K562 (cell line): ENCODE data around the gene PPIL4. TPM values are rescaled to one million over a fixed set of nuclear protein-coding genes. Genes with fewer than 3 reads are reported as not detected.

ENCODE experiments used
- ARID2 ChIP-seq: fragments of 450-650 bp; IDR thresholded peaks from 2 replicates; pipeline ENCODE4 v1.6.1; 2017; ENCODE audit warnings: antibody characterized with exemption, mild to moderate bottlenecking
- BHLHE40 ChIP-seq: IDR thresholded peaks from 2 replicates; pipeline ENCODE4 v1.6.1; 2011; ENCODE audit warnings: low read length, improper control_type of control experiment
- CHD4 ChIP-seq: fragments of 200-600 bp; sonication (generic); IDR thresholded peaks from 3 replicates; pipeline ENCODE4 v1.6.1; 2012; ENCODE audit warnings: low read depth, mild to moderate bottlenecking, mixed read lengths, low read length, inconsistent platforms; ENCODE audit not compliant: insufficient read depth, insufficient replicate concordance, poor library complexity, severe bottlenecking
- CREB1 ChIP-seq, 2 experiments: sonication (generic) in 1 of 2; formaldehyde crosslinking in 1 of 2; IDR thresholded peaks; 2 replicates each; pipeline versions ENCODE4 v1.6.1 to v1.8.0; 2012 to 2022; ENCODE audit warnings: inconsistent platforms in 1 of 2, mild to moderate bottlenecking in 1 of 2, missing genetic modification reagents in 1 of 2, moderate library complexity in 1 of 2
- CREM ChIP-seq: IDR thresholded peaks from 2 replicates; pipeline ENCODE4 v1.6.1; 2014; ENCODE audit warnings: antibody characterized with exemption, low read depth
- EGR1 ChIP-seq: fragments of 450-650 bp; conservative IDR thresholded peaks from 2 replicates; pipeline ENCODE4 v1.6.1; 2017; ENCODE audit warnings: mild to moderate bottlenecking
- ELF2 ChIP-seq: fragments of 250-450 bp; sonication (Bioruptor Pico); IDR thresholded peaks from 2 replicates; pipeline ENCODE4 v1.5.0; 2021; ENCODE audit warnings: mild to moderate bottlenecking
- ESRRA ChIP-seq: fragments of 450-650 bp; IDR thresholded peaks from 2 replicates; pipeline ENCODE4 v1.6.1; 2014; ENCODE audit warnings: low read depth, mild to moderate bottlenecking, moderate library complexity, borderline replicate concordance
- FOS ChIP-seq: IDR thresholded peaks from 3 replicates; pipeline ENCODE4 v1.6.1; 2011; ENCODE audit not compliant: insufficient read length; ENCODE audit errors: extremely low read depth
- FOXP1 ChIP-seq: sonication (generic); formaldehyde crosslinking; IDR thresholded peaks from 2 replicates; pipeline ENCODE4 v1.8.0; 2022; ENCODE audit warnings: mild to moderate bottlenecking, missing genetic modification reagents
- HES1 ChIP-seq: fragments of 450-650 bp; IDR thresholded peaks from 2 replicates; pipeline ENCODE4 v1.6.1; 2016; ENCODE audit warnings: low read depth, mild to moderate bottlenecking, moderate library complexity
- JUND ChIP-seq, 2 experiments: IDR thresholded peaks; 2 replicates in 1 of 2; 3 replicates in 1 of 2; pipeline ENCODE4 v1.6.1; 2011; ENCODE audit warnings: borderline replicate concordance in 2 of 2, low read depth in 2 of 2, low read length in 2 of 2, improper control_type of control experiment in 1 of 2, missing biosample characterization in 1 of 2, missing genetic modification characterization in 1 of 2, missing genetic modification reagents in 1 of 2
- KLF16 ChIP-seq: IDR thresholded peaks from 2 replicates; pipeline ENCODE4 v1.6.1; 2016; ENCODE audit warnings: antibody characterized with exemption
- MXI1 ChIP-seq: IDR thresholded peaks from 2 replicates; pipeline ENCODE4 v1.6.1; 2011; ENCODE audit warnings: low read depth, mild to moderate bottlenecking, improper control_type of control experiment, low read length
- RUNX1 ChIP-seq: sonication (generic); IDR thresholded peaks from 2 replicates; pipeline ENCODE4 v1.6.1; 2016; ENCODE audit warnings: antibody characterized with exemption, low read depth
- SAFB ChIP-seq: fragments of 200-400 bp; formaldehyde crosslinking; IDR thresholded peaks from 2 replicates; pipeline ENCODE4 v1.6.1; 2017; ENCODE audit warnings: low read depth, low read length, borderline replicate concordance
- STAT6 ChIP-seq: sonication (generic); formaldehyde crosslinking; IDR thresholded peaks from 2 replicates; pipeline ENCODE4 v1.8.1; 2023; ENCODE audit warnings: mild to moderate bottlenecking, missing genetic modification reagents
- TAF7 ChIP-seq: fragments of 450-650 bp; IDR thresholded peaks from 2 replicates; pipeline ENCODE4 v1.6.1; 2016; ENCODE audit warnings: missing genetic modification characterization, missing compliant biosample characterization
- TFAP4 ChIP-seq: sonication (generic); formaldehyde crosslinking; IDR thresholded peaks from 2 replicates; pipeline ENCODE4 v1.8.0; 2022; ENCODE audit warnings: missing genetic modification reagents, mild to moderate bottlenecking, moderate library complexity, borderline replicate concordance
- VEZF1 ChIP-seq: fragments of 200-800 bp; sonication (Bioruptor generic); IDR thresholded peaks from 2 replicates; pipeline ENCODE4 v1.6.1; 2017; ENCODE audit warnings: missing genetic modification characterization, missing compliant biosample characterization
- ZNF583 ChIP-seq: fragments of 250-450 bp; sonication (Bioruptor Pico); IDR thresholded peaks from 2 replicates; pipeline ENCODE4 v1.4.0; 2020
- polyA plus RNA-seq, 8 experiments: library from polyadenylated mRNA; depleted of rRNA in 4 of 8; stranded (reverse) in 5 of 8; unstranded in 3 of 8; fragments of >200 nt; fragmentation: Nextera tagmentation in 2 of 8; fragmentation: Illumina TruSeq in 1 of 8; extraction: Ambion mirVana in 2 of 8; extraction: Trizol in 1 of 8; gene quantifications; 2 replicates each; pipeline versions ENCODE4 v1.2.1 to v1.2.3, GENCODE V29; 2011 to 2014; ENCODE audit warnings: inconsistent platforms in 1 of 8, missing spikeins in 1 of 8
- total RNA-seq, 7 experiments: library from RNA; depleted of rRNA in 6 of 7; stranded (reverse); fragments of >200 nt in 6 of 7; fragmentation: Illumina TruSeq in 2 of 7; extraction: Trizol in 2 of 7; gene quantifications; 2 replicates each; pipeline versions ENCODE4 v1.2.1 to v1.2.3, GENCODE V29; 2011 to 2021; ENCODE audit warnings: low replicate concordance in 1 of 7

Gene PPIL4
- total and polyA plus RNA-seq, 9 of the 15 experiments (the other 6 are each of a cell fraction or from before 2014, with no cell fraction given): 14.5 to 55.2 (median 45.9) TPM

- TF ChIP-seq ARID2: 0 out of 2 replicates have a peak, but pooled peaks have one; percentile 6
- no peak for TF ChIP-seq HES1
- peak; percentile 64 for TF ChIP-seq JUND (IDR thresholded peaks at IDR 0.05; ENCODE audit: borderline replicate concordance, low read depth, low read length)
- TF ChIP-seq JUND (tag; IDR thresholded peaks at IDR 0.05; ENCODE audit: borderline replicate concordance, low read depth, low read length): peak; percentile 74; the same call in 2 of the 3 replicates
- TF ChIP-seq CREM: peak; percentile 62
- no peak for TF ChIP-seq FOXP1
- TF ChIP-seq TFAP4: peak; percentile 93
- no peak for TF ChIP-seq ELF2 (CRISPR knock-in tag)
- peak; percentile 91 for TF ChIP-seq VEZF1 (CRISPR knock-in tag)
- TF ChIP-seq ZNF583 (CRISPR knock-in tag): no peak
- TF ChIP-seq BHLHE40: no peak
- TF ChIP-seq CHD4: no peak
- no peak for TF ChIP-seq TAF7 (tag)
- peak; percentile 83 for TF ChIP-seq MXI1
- peak; percentile 25; the same call in 1 of the 2 replicates for TF ChIP-seq ESRRA
- no peak for TF ChIP-seq EGR1
- TF ChIP-seq KLF16: peak; percentile 50; the same call in 1 of the 2 replicates
- 0 out of 2 replicates have a peak, but pooled peaks have one; percentile 42 for TF ChIP-seq STAT6
- no peak for TF ChIP-seq RUNX1
- no peak for TF ChIP-seq SAFB
- peak; percentile 49; the same call in 1 of the 2 replicates for TF ChIP-seq CREB1 (IDR thresholded peaks at IDR 0.05)
- no peak for TF ChIP-seq CREB1 (CRISPR knock-in tag; IDR thresholded peaks at IDR 0.05)
- TF ChIP-seq FOS: no peak
Observed at GRCh38 chr6:149565527-149566409, 19.9 kb upstream of the PPIL4 start, which contains the start of gene GINM1 (continued).
